Measurements from ENCODE around the gene ACTN1. TPM values are rescaled to one million over a fixed set of nuclear protein-coding genes. Genes with fewer than 3 reads are reported as not detected.

Gene ACTN1
- total RNA-seq, 1 donor from 2014 or later = 479 TPM

GRCh38 chr14:68946489-68946822, 32.6 kb downstream of the ACTN1 start:
- no peak overlapping the region for H3K4me3 ChIP-seq (ENCODE audit: low read depth, low read length)
- no peak for TF ChIP-seq CTCF (conservative IDR thresholded peaks at IDR 0.05; ENCODE audit: low read depth, low read length)
- DNase-seq (ENCODE audit: low read depth) = no peak

- no peak overlapping the region for H3K4me3 ChIP-seq (ENCODE audit: low read depth, low read length)
- no peak for TF ChIP-seq CTCF (conservative IDR thresholded peaks at IDR 0.05; ENCODE audit: low read depth, low read length)
These were observed 33.3 kb downstream of the ACTN1 start for GRCh38 chr14:68945585-68946488.

GRCh38 chr14:68945190-68945584, 33.9 kb downstream of the ACTN1 start:
- no peak overlapping the region for H3K4me3 ChIP-seq (ENCODE audit: low read depth, low read length)
- no peak for TF ChIP-seq CTCF (conservative IDR thresholded peaks at IDR 0.05; ENCODE audit: low read depth, low read length)
- no peak for DNase-seq (ENCODE audit: low read depth)

More at GRCh38 chr14:68945585-68946488, 33.3 kb downstream of the ACTN1 start:
- DNase-seq (ENCODE audit: low read depth) = no peak

- no peak for DNase-seq (ENCODE audit: low read depth)
- TF ChIP-seq CTCF (conservative IDR thresholded peaks at IDR 0.05; ENCODE audit: low read depth, low read length) = no peak
These were observed 34.9 kb downstream of the ACTN1 start for GRCh38 chr14:68944162-68944561.

GRCh38 chr14:68943107-68943506, 36.0 kb downstream of the ACTN1 start:
- no peak for DNase-seq (ENCODE audit: low read depth)
- H3K4me3 ChIP-seq (ENCODE audit: low read depth, low read length) = no peak overlapping the region
- TF ChIP-seq CTCF (conservative IDR thresholded peaks at IDR 0.05; ENCODE audit: low read depth, low read length) = no peak

More at GRCh38 chr14:68944162-68944561, 34.9 kb downstream of the ACTN1 start:
- no peak overlapping the region for H3K4me3 ChIP-seq (ENCODE audit: low read depth, low read length)

- DNase-seq (ENCODE audit: low read depth) = no peak
- no peak overlapping the region for H3K4me3 ChIP-seq (ENCODE audit: low read depth, low read length)
- no peak for TF ChIP-seq CTCF (conservative IDR thresholded peaks at IDR 0.05; ENCODE audit: low read depth, low read length)
These were observed 36.6 kb downstream of the ACTN1 start for GRCh38 chr14:68942296-68943035.

Measured in epithelial cell of proximal tubule (primary cell).